ENCODE data around the gene NTRK1. TPM values are rescaled to one million over a fixed set of nuclear protein-coding genes. Genes with fewer than 3 reads are reported as not detected.

NTRK1 gene
- total RNA-seq, 1 donor from 2014 or later: not detected

DNA sequence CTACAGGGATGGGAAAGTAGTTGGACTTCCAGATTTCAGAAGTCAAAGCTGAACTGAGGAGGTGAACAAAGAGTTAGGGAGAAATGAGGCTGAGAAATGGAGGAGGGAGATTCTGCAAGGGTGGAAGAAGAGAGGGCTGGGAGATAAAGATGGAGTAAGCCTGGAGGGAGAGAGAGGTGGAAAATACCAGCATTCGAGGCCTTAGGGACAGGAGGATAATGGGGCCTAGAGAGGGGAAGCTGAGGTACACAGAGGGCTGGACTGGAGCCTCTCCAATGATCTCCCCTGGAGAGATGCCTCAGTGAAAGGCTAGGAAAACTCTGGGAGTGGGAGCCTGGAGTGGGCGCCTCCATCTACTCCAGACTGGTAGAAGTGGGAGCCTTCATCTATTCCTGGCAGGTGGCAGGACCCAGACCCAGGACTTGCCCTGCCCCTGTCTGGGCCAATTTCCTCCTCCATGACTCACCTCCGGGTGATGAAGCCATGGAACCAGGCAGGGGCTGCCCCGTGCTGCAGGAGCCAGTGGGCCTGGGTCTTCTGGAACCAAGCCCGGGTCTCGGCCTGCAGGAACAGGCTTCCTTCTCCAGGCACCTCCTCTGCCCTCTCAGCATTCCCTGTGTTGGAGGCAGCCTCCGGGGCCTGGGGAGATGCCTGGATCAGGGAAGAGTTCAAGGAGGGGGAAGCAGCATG is 45.9 kb upstream of the NTRK1 start:
- TF ChIP-seq, protein P1, sequence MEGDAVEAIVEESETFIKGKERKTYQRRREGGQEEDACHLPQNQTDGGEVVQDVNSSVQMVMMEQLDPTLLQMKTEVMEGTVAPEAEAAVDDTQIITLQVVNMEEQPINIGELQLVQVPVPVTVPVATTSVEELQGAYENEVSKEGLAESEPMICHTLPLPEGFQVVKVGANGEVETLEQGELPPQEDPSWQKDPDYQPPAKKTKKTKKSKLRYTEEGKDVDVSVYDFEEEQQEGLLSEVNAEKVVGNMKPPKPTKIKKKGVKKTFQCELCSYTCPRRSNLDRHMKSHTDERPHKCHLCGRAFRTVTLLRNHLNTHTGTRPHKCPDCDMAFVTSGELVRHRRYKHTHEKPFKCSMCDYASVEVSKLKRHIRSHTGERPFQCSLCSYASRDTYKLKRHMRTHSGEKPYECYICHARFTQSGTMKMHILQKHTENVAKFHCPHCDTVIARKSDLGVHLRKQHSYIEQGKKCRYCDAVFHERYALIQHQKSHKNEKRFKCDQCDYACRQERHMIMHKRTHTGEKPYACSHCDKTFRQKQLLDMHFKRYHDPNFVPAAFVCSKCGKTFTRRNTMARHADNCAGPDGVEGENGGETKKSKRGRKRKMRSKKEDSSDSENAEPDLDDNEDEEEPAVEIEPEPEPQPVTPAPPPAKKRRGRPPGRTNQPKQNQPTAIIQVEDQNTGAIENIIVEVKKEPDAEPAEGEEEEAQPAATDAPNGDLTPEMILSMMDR (IDR thresholded peaks at IDR 0.05; ENCODE audit: insufficient read depth, low read length, severe bottlenecking): no peak
- FAIRE-seq (no peak), DNase-seq (ENCODE audit: low read depth) (peak; percentile 56)
- Histone ChIP-seq H3K27me3 (ENCODE audit: control insufficient read depth, insufficient read depth, low read length) (no peaks in the 10 kb centered on the region), H3K4me3 (ENCODE audit: low read depth, low read length) (no peak overlapping the region), H3K36me3 (ENCODE audit: control insufficient read depth, insufficient read depth, low read length) (no peaks in the 10 kb centered on the region)

DNA sequence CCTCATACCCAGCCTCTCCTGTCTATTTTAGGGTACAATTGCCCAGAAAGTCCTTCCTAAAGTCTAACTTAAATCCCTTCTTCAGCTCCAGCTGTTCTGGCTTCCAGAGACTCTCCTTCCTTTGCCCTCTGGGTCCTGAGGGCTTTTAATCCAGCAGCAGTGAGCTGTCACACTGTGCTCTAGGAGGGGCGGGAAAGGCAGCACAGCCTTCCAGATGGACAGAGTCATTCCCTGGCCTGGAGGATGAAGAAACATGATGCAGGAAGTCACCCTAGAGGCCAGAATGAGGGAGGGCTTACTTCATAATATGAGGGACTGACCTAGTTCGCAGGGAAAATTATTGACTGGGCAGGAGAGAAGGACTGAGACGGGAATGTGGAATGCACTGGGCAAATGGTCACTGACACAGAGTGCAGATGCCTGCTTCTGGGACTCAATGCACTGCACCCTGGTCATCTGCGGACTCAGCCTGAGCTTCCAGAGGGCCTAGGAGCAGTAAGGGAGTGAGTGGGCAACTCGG is 45.3 kb upstream of the NTRK1 start:
- H3K4me3 ChIP-seq (ENCODE audit: low read depth, low read length): no peak overlapping the region
- TF ChIP-seq, protein P1 (IDR thresholded peaks at IDR 0.05; ENCODE audit: insufficient read depth, low read length, severe bottlenecking): no peak
- FAIRE-seq (no peak), DNase-seq (ENCODE audit: low read depth) (peak; percentile 71)
- H3K27me3 ChIP-seq (ENCODE audit: control insufficient read depth, insufficient read depth, low read length): no peaks in the 10 kb centered on the region
- no peaks in the 10 kb centered on the region for H3K36me3 ChIP-seq (ENCODE audit: control insufficient read depth, insufficient read depth, low read length)

- no peak for FAIRE-seq
- no peak overlapping the region for H3K4me3 ChIP-seq (ENCODE audit: low read depth, low read length)
Measured at GRCh38 chr1:156815961-156816422, 44.7 kb upstream of the NTRK1 start.

DNA sequence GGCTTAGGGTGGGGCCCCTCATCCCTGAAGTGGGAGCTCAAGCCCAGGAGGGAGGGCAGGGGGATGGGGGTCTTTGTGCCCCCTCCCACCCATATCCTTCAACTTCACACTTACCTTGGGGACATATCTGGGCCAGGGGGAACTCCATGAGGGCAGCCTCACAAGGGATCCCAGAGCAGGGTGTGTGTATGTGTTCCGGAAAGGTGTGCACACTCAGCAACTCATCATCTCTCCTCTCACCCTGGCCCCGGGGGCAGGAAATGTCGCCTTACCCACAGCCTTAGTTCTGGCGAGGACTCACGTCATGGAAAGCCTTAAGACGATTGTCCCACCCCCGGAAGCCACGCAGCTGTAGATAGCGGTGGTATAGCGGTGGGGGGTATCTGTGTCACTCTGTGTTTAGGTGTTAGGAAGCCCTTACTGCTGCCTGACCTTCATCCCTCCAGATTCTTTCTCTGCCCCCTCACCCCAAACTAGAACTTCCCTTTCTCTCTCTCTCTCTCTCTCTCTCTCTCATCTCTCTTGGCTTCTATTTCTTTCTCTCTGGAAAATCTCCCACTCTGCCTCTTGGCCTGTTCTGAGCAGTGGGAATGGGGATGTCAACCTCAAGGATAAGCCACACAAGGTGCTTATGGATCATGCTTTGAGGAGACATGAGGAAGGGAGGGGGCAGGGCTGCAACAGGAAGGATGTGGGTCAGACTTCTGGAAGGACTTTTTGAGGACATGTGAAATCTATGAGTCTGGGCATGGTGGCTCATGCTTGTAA is 43.9 kb upstream of the NTRK1 start, which contains the start of gene SH2D2A:
Gene SH2D2A (minus strand): TSS at position 288 of the 768 bp plus-strand sequence. CDS start 140 bp downstream, at position 148.
- DNase-seq (ENCODE audit: low read depth): peak; percentile 92

More at GRCh38 chr1:156815961-156816422, 44.7 kb upstream of the NTRK1 start:
- H3K27me3 ChIP-seq (ENCODE audit: control insufficient read depth, insufficient read depth, low read length): no peaks in the 10 kb centered on the region
- H3K36me3 ChIP-seq (ENCODE audit: control insufficient read depth, insufficient read depth, low read length): no peaks in the 10 kb centered on the region
- TF ChIP-seq, protein P1 (IDR thresholded peaks at IDR 0.05; ENCODE audit: insufficient read depth, low read length, severe bottlenecking): no peak
- DNase-seq (ENCODE audit: low read depth): no peak

GRCh38 chr1:156821801-156822200 is 38.9 kb upstream of the NTRK1 start:
- no peak overlapping the region for H3K4me3 ChIP-seq (ENCODE audit: low read depth, low read length)
- no peaks in the 10 kb centered on the region for H3K36me3 ChIP-seq (ENCODE audit: control insufficient read depth, insufficient read depth, low read length)
- DNase-seq (ENCODE audit: low read depth) (peak; percentile 69), FAIRE-seq (no peak)
- no peaks in the 10 kb centered on the region for H3K27me3 ChIP-seq (ENCODE audit: control insufficient read depth, insufficient read depth, low read length)
- TF ChIP-seq, protein P1 (IDR thresholded peaks at IDR 0.05; ENCODE audit: insufficient read depth, low read length, severe bottlenecking): no peak

More for the DNA sequence above, 43.9 kb upstream of the NTRK1 start, which contains the start of gene SH2D2A:
- Histone ChIP-seq H3K27me3 (ENCODE audit: control insufficient read depth, insufficient read depth, low read length) (no peaks in the 10 kb centered on the region), H3K4me3 (ENCODE audit: low read depth, low read length) (no peak within 1 kb of the TSS), H3K36me3 (ENCODE audit: control insufficient read depth, insufficient read depth, low read length) (no peaks in the 10 kb centered on the region)
- FAIRE-seq: no peak
- TF ChIP-seq, protein P1 (IDR thresholded peaks at IDR 0.05; ENCODE audit: insufficient read depth, low read length, severe bottlenecking): no peak
